A375 (cell line): ENCODE results near the gene OSER1. TPM values are rescaled to one million over a fixed set of nuclear protein-coding genes. Genes with fewer than 3 reads are reported as not detected.

Source experiments
- total RNA-seq: library from RNA; depleted of rRNA; stranded (reverse); fragments of >200 nt; shearing (Covaris generic); gene quantifications from 2 replicates; pipeline ENCODE4 v1.2.3, GENCODE V29; 2014; rRNA removed

OSER1 gene
- total RNA-seq, result 46.4 and 46.5 TPM in 2 replicates

DNA sequence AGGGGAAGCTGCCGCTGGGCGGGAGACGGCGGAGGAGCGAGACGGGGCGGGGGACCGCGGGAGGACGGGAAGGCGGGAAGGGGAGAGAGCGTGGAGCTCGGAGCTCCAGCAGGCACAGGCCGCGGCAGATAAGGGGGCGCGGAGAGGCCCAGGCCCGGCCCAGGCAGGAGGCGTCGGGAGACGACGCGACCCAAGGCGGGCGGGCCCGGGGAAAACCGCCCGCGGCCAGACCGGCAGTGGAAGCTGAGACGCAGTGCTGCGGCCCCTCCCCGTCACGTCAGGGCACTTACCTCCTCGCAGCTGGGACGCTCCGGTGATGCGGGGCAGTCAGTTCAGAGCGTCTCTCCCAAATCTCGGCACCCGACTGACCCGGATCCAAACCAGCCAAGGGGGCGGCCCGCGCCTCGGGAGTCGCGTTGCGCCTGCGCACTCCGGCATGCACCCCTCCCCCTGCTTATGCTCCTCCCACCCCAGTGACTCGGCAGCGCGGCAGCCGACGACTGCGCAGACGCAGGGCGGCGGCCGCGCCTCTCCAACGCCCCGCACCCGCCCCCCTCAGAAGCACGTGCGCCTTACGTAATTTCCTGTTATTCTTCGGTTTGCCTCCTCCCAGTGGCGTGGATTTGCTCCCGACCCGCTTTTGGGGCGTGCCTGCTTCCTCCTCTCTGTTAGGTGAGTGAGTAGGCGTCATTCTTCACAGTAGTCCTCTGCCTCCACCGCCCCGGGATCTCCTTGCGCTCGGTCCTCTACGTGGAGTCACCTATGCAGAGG, at the start of gene OSER1:
Gene OSER1, minus strand, starts transcription at position 366 of the 771 bp plus-strand sequence. CDS start 3,814 bp downstream, outside the sequence.

DNA sequence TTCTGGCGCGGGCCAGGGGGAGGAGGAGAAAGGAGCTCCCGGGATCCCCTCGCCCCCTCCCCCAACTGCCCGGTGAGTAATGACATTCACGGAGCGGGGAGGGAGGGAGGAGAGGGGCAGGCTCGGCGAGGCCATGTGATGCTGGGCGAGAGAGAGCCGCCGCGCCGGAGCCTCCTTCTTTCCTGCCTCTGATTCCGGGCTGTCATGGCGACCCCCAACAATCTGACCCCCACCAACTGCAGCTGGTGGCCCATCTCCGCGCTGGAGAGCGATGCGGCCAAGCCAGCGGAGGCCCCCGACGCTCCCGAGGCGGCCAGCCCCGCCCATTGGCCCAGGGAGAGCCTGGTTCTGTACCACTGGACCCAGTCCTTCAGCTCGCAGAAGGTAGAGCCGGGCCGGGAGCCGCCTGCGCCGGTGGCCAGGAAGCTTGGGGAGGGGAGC, 36.6 kb upstream of the OSER1 start, which contains the start of gene GDAP1L1:
Gene GDAP1L1, plus strand, starts transcription at position 178 of the 441 bp plus-strand sequence. Its CDS starts 27 bp downstream, at position 205.

DNA sequence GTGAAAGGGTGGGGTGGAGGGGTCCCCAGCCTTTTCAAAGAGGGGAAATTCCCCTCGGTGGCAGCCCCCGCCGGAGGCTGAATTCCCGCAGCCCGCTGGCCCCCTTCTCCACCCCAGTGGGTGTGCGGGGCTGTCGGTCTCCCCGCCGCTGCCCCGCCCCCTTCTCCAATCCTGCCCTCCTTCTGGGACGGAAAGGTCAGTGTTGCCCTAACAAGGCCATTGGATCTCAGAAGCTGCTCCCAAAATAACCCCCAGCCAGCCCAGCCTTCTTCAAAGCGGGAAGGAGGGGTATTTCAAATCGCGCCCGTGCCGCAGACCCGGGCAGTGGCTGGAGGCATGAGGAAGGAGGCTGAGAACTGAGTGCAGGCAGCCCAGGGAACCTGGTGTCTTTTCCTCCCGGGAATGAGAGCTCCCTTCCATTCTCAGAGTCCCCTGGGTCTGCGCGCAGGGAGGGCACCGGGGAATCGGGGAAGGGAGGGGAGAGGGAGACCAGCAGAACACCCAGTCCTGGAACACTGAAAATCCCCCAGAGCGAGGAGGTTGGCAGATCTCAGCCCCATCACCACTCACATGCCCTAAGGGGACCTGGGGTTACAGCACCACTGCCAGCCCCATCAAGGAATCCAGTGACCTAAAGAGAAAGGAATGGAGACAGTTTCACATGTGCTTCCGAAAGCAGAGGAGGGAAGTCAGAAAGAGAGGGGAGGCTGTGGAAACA, 23.4 kb downstream of the OSER1 start, which contains the start of gene JPH2:
Gene JPH2, minus strand, starts transcription at position 135 of the 718 bp plus-strand sequence. CDS start 483 bp downstream, outside the sequence.

Other genes starting within 250 kb of the OSER1 start
- 0.08 and 0.60 TPM in 2 replicates for gene JPH2, start 23.6 kb downstream of the OSER1 start, total RNA-seq
- gene GDAP1L1, start 36.5 kb upstream of the OSER1 start, total RNA-seq, result 0.48 TPM in 1 of 2 replicates, not detected in the other
- gene FITM2, start 100.4 kb upstream of the OSER1 start, total RNA-seq, result 7.8 and 9.3 TPM in 2 replicates
- gene R3HDML, start 126.3 kb upstream of the OSER1 start, total RNA-seq, result not detected in 2 replicates
- gene HNF4A, start 144.9 kb upstream of the OSER1 start, total RNA-seq, result not detected in 2 replicates